NCI-H2029 (cell line): ENCODE results near the gene SEPHS1.
A peak's percentile ranks its signal among the peaks of the same experiment; 100 is the strongest.
"Not testable (repeated sequence)": the region's sequence is repeated elsewhere in the genome, so short reads cannot be mapped to it uniquely, and the experiment has no call there.

Experiments used
- DNase-seq: peaks from one replicate; lab custom pipeline; 2025; lab: John Stamatoyannopoulos, UW

Gene SEPHS1, protein sequence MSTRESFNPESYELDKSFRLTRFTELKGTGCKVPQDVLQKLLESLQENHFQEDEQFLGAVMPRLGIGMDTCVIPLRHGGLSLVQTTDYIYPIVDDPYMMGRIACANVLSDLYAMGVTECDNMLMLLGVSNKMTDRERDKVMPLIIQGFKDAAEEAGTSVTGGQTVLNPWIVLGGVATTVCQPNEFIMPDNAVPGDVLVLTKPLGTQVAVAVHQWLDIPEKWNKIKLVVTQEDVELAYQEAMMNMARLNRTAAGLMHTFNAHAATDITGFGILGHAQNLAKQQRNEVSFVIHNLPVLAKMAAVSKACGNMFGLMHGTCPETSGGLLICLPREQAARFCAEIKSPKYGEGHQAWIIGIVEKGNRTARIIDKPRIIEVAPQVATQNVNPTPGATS

DNA sequence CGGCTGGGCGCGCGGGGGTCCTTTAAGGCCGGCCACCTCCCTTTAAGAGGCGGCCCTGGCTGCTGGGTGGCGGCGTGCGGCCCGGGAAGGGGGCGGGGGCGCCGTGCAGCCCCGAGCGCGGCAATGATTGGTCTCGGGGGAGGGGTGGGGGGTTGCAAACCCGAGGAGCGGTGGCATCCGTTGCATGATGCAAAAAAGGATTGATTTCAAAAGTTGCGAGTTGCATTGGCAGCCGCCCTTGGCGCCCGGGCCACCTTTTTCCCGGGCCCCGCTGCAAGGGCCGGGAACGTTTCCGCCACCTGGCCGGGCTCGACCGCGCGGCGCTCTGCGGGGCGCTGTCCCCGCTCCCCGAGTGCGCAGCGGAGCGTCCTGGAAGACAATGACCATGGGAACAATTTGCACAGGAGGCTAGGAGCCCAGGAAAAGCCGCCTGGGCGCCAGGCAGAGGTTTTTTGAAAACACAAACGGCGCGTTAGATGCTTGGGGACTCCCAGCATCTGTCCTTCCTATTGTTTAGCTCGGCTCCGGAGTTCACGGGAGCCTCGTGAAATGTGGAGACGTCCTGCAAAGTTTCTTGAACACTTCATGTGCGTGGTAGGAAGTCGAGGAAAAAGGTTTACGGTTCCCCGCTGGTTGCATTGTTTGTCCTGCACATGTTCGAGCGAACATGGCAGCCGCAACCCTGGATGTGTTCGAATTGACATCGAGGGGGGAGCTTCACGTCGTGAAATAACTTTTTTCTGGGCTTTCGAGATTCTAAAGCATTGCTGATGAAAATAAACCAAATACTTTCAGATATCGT lies at the start of gene SEPHS1:
SEPHS1 (minus strand) TSS at position 78 of the 802 bp plus-strand sequence. CDS start 3,343 bp downstream, outside the sequence.
- DNase-seq: peak; percentile 34

DNA sequence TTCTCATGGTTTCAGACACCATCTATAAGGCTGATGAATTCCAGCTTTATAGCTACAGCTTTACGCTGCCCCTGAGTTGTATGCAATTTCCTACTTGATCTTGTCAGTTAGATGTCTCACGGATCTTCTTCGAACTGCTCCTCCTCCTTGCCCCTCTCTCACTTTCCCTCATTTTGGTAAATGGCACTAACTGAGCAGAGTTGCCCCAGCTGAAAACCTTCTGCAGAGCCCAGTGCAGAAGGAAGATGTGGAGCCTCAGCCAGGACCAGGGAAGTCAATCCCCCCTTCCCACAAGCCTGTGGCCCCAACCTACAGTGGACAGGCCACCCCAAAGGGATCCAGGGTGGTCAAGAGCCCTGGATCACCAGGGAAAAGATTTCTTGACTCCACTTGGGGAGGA lies 49.0 kb upstream of the SEPHS1 start:
- no peak for DNase-seq

GRCh38 chr10:13396369-13396768 lies 48.3 kb upstream of the SEPHS1 start:
- no peak for DNase-seq

DNA sequence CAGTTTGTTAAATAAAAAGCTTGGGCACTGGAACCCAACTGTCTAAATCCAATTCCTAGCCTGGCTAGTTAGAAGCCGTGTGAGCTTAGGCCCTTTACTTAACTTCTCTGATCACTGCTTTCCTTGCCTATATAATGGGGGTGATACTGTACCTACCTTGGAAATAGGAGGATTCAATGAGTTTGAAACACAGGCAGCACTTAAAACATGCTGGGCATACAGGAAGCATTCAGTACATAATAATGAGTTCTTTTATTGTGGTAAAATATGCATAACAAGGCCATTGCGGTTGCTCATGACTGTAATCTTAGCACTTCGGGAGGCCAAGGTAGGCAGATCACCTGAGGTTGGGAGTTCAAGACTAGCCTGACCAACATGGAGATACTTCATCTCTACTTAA lies 47.4 kb upstream of the SEPHS1 start:
- DNase-seq: no peak

GRCh38 chr10:13393640-13394039 lies 45.5 kb upstream of the SEPHS1 start:
- DNase-seq: no peak

DNA sequence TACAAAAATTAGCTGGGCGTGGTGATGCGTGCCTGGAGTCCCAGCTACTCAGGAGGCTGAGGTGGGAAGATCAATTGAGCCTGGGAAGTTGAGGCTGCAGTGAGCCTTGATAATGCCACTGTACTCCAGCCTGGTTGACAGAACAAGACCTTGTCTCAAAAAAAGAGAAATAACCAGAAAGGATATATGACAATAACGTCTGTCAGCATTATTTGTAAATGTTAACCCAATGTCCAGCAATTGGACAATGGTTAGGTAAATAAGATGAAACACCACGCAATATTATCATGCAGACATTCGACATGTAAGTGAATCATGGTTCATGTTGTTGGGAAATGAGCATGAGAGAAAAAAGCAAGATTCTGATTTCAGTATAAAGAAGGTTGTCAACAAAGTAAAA lies 44.6 kb upstream of the SEPHS1 start:
- DNase-seq: no peak

DNA sequence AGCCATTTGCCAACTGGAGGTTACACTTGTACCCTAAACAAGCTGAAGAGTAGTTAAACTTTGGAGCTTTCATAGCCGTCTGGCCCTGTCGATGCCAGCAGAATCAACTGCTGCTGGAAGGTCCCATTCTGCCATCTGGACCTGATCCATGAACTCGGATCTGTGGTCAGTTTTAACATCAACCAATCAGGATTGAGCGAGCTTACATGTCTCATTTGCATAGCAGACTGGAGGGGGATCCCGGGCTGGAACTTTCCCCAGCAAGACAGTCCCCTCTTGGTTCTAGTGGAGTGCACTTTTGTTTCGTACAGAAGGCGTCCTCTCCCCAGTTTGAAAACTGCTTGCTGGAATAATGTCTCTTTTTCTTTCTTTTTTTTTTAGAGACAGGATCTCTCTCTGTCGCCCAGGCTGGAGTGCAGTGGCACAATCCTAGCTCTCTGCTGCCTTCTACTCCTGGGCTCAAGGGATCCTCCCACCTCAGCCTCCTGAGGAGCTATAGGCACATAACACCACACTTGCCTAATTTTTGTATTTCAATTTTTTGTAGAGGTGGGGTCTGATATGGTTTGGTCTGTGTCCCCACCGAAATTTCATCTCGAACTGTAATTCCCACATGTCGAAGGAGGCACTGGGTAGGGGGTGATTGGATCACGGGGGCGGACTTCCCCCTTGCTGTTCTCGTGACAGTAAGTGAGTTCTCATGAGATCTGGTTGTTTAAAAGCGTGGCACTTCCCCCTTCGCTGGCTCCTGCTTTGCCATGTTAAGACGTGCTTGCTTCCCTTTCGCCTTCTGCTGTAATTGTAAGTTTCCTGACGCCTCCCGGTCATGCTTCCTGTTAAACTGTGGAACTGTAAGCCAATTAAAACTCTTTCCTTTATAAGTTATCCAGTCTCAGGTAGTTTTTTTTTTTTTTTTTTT lies 42.8 kb upstream of the SEPHS1 start:
- no peak for DNase-seq

GRCh38 chr10:13388478-13389230 lies 40.6 kb upstream of the SEPHS1 start:
- DNase-seq: no peak

DNA sequence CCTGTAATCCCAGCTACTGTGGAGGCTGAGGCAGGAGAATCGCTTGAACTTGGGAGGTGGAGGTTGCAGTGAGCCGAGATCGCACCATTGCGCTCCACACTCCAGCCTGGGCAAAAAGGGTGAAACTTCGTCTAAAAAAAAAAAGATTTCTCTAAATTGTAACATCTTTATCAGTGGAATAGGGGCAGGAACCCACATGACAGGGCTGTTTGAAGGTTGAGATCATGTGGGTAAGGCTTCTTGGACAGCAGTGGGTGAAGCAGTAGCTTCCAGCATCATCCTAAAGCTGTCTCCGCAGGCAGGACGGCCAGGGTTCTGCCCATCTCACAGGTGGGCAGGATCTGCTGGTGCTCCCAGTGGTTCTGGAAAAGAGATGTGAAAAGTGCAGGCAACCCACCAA lies 37.9 kb upstream of the SEPHS1 start:
- no peak for DNase-seq

DNA sequence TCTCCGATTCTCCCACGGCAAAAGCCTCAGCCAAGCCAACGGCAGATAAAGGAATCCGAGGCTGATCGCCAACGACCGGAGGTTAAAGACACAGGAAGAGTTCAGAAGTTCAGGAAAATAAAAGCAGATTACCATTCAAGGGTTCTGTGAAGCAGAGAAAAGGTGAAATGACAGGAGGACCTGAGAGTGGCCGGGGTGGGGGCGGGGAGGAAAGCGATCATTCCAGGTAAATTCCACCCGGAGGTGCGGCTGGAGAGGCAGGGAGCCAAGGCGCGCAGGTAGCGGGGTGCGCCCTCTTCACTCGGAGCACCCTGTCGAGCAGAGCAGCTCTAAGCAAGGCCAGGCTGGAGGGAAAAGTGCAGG lies 35.3 kb upstream of the SEPHS1 start:
- no peak for DNase-seq

- no peak for DNase-seq
Measured at GRCh38 chr10:13382703-13383398, 34.8 kb upstream of the SEPHS1 start.

- not testable (repeated sequence) for DNase-seq
Measured at GRCh38 chr10:13379061-13379460, 31.0 kb upstream of the SEPHS1 start.

DNA sequence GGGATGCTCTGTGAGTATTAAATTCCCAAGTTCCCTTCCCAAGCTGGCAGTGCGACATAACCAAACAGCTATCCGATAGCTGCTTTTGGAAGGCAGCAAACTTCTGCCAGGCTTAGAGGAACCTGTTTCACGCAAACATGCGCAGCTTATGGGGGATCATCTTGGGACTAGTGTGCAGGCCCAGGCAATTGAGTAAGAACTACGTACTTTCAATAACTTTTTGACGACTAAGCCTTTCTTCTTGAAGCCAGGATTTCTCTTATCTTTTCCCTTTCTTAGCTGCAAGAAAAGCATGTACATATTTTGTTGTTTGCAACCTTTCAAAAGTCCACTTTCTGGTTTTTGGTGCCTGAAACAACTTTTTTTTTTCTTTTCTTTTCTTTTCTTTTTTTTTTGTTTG lies 28.7 kb upstream of the SEPHS1 start:
- DNase-seq: no peak

- DNase-seq: no peak
Measured at GRCh38 chr10:13376297-13376696, 28.2 kb upstream of the SEPHS1 start.

GRCh38 chr10:13375791-13376190 lies 27.7 kb upstream of the SEPHS1 start:
- no peak for DNase-seq

DNA sequence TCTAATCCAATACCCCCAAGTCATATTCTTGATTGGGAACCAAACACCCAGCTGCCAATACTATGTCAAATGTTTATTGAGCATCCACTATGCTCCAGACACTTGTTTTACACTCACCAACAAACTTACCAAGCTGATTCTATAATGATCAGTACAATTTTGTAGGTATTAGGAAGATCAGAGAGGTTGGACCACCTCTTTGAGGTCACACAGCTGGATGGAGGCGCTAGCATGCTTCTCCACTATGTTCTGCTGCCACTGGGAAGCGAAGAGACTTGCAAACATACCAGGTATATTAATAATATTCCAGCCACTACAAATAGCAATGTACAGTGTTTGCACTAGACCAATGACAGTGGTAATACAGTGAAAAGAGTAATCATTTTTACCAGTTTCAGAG lies 25.6 kb upstream of the SEPHS1 start:
- no peak for DNase-seq

DNA sequence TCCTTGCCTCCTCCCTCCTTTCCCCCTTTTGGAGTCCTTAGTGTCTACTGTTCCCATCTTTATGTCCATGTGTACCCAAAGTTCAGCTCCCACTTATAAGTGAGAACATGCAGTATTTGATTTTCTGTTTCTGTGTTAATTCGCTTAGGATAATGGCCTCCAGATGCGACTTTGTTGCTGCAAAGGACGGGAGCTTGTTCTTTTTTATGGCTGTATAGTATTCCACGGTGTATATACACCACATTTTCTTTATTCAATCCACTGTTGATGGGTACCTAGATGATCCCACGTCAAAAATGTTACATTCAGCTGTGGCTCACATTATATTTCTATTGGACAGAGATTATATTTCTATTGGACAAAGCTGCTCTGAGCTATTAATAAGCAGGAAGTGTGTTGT lies 24.4 kb upstream of the SEPHS1 start:
- DNase-seq: no peak

GRCh38 chr10:13371897-13372470 lies 23.9 kb upstream of the SEPHS1 start:
- DNase-seq: peak; percentile 31

DNA sequence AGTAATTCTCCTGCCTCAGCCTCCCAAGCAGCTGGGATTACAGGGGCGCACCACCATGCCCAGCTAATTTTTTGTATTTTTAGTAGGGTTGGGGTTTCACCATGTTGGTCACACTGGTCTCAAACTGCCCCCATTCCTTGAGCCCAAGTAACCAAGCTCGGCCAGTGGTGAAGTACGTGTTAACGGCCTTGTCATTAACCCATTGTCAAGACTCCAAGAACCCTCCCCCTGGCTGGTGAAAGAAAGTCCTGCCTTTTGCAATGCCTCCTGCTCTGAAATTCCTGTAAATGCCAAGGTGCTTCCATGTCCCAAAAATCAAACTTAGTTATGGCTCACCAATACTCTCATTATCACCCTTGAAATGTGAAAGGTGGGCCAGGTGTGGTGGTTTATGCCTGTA lies 18.8 kb upstream of the SEPHS1 start:
- DNase-seq: no peak

DNA sequence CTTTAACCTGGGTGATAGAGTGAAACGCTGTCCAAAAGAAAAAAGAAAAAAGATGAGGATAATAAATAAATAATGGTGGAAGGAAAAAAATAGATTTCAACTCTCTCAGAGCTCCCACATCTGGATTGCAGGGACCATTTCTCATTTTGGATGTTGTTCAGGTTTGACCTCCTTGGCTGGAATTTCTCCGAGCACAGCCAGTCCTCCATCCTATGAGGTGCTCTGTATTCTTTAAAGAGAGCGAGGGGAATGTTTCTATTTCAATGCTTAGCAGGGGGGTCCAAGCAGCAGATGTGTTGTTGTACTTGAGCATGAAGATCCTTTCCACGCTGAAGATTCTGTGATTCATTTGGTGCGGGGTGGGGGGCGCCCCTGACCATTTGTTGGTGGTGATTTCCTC lies 17.7 kb upstream of the SEPHS1 start:
- DNase-seq: no peak

GRCh38 chr10:13365243-13365642 lies 17.1 kb upstream of the SEPHS1 start:
- no peak for DNase-seq
